Type B pancreatic cell (in vitro differentiated cells): Measurements from ENCODE around the gene ABCF3. TPM values are rescaled to one million over a fixed set of nuclear protein-coding genes. Genes with fewer than 3 reads are reported as not detected.
A peak's percentile ranks its signal among the peaks of the same experiment; 100 is the strongest.

ENCODE experiments used
- DNase-seq: peaks from one replicate; pipeline ENCODE4 v3.0.0; 2021; ENCODE audit warnings: mixed read lengths; ENCODE audit not compliant: unreplicated experiment; ENCODE audit errors: extremely low spot score
- H3K27ac Mint-ChIP-seq: 2 replicates; pipeline ENCODE4 v1.8.0; 2021; ENCODE audit warnings: mild to moderate bottlenecking, mixed read lengths
- H3K27me3 Mint-ChIP-seq: 2 replicates; pipeline ENCODE4 v1.8.0; 2021; ENCODE audit warnings: mixed read lengths
- H3K36me3 Mint-ChIP-seq: 2 replicates; pipeline ENCODE4 v1.8.0; 2021; ENCODE audit warnings: mixed read lengths
- H3K4me1 Mint-ChIP-seq: one replicate; pipeline ENCODE4 v1.8.0; 2021; ENCODE audit warnings: mixed read lengths; ENCODE audit not compliant: unreplicated experiment
- H3K4me3 Mint-ChIP-seq: 2 replicates; pipeline ENCODE4 v1.8.0; 2021; ENCODE audit warnings: mild to moderate bottlenecking, mixed read lengths
- H3K9me3 Mint-ChIP-seq: 2 replicates; pipeline ENCODE4 v1.8.0; 2021; ENCODE audit warnings: mixed read lengths
- total RNA-seq: library from RNA; stranded (reverse); gene quantifications from 2 replicates; pipeline ENCODE4 v1.2.1, GENCODE V29; 2021; ENCODE audit warnings: low replicate concordance
- TF ChIP-seq, protein P1 (sequence below): fragments of 200-600 bp; sonication (generic); conservative IDR thresholded peaks from 2 replicates; pipeline ENCODE4 v1.5.0; 2021; ENCODE audit warnings: antibody characterized with exemption, mild to moderate bottlenecking

ABCF3 gene
- total RNA-seq, 1 donor from 2014 or later, result 72.3 TPM

DNA sequence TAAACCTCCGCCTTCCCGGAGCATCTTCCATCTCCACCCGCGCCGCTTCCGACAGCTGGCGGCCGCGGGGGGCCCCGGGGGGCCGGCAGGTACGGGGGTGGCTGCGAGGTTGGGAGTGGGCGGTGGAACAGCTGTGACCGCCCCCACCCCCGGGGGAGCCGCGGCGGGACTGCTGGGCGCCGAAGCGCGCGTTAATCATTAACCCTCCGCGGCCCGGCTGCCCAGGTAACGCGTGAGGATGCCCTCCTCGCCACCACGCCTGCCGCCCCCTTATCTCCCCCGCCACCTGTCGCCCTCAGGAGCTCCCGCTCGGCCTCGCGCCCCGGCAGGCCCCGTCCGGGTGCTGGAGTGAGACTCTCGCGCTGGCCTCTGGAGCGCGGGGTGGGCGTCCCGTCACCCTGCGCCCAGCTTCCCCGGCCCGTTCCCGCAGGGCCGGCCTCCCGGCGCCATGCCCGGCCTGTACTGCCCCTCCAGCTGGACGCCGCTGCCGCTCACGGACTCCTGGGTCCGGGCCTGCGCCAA, 44.1 kb downstream of the ABCF3 start:
- H3K27me3 Mint-ChIP-seq, result peaks cover 76% of the 10 kb centered on the region
- H3K4me3 Mint-ChIP-seq, result no peak overlapping the region
- no peaks in the 10 kb centered on the region for H3K36me3 Mint-ChIP-seq
- H3K9me3 Mint-ChIP-seq, result no peaks in the 10 kb centered on the region
- no peak overlapping the region for H3K27ac Mint-ChIP-seq
- no peak for DNase-seq
- TF ChIP-seq, protein P1, sequence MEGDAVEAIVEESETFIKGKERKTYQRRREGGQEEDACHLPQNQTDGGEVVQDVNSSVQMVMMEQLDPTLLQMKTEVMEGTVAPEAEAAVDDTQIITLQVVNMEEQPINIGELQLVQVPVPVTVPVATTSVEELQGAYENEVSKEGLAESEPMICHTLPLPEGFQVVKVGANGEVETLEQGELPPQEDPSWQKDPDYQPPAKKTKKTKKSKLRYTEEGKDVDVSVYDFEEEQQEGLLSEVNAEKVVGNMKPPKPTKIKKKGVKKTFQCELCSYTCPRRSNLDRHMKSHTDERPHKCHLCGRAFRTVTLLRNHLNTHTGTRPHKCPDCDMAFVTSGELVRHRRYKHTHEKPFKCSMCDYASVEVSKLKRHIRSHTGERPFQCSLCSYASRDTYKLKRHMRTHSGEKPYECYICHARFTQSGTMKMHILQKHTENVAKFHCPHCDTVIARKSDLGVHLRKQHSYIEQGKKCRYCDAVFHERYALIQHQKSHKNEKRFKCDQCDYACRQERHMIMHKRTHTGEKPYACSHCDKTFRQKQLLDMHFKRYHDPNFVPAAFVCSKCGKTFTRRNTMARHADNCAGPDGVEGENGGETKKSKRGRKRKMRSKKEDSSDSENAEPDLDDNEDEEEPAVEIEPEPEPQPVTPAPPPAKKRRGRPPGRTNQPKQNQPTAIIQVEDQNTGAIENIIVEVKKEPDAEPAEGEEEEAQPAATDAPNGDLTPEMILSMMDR, result no peak
- peaks cover 7% of the 10 kb centered on the region for H3K4me1 Mint-ChIP-seq

DNA sequence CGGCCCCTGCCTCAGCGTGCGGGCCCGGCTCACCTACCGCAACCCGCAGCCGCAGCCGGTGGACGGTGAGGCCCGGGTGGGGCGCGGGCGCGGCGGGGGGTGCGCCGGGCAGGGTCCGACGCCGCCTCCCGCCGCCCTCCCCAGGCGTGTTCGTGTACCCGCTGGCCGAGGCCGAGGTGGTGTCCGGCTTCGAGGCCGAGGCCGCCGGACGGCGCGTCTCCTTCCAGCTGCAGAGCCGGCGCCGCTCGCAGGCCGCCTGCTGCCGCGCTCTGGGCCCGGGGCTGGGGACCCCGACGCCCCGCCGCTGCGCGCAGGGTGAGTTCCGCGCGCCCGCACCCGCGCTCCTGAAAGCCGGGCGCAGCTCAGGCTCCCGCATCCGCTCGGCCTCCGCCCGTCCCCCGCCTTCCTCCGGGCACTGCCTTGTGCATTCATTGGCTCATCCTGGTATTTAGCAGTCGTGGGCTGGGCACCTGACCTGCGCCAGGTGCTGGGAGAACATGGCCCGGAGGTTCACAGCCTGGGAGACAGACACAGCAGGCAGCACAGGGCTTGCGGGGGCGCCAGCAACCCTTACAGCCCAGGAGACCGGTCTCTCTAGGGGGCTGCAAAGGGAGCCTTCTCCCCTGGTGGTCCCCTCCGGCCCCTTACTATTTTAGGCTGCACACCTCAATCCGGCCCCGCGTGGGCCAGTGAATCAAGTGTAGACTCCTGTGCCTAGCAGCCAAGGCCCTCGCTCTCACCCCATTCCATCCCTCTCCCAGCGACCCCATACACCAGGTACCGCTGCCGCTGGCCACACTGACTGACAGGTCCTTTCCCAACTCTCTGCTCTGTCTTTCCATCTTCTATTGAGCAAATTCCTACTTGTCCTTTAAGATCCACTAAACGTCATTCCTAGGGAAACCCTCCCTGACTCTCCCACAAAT, 44.9 kb downstream of the ABCF3 start:
- Mint-ChIP-seq H3K36me3 (no peaks in the 10 kb centered on the region), H3K27ac (peak overlapping the region; percentile 47), H3K4me3 (peak overlapping the region; percentile 81), H3K9me3 (no peaks in the 10 kb centered on the region), H3K4me1 (peaks cover 7% of the 10 kb centered on the region), H3K27me3 (peaks cover 78% of the 10 kb centered on the region)
- no peak for DNase-seq
- TF ChIP-seq, protein P1, result no peak

GRCh38 chr3:184231671-184232070, 45.7 kb downstream of the ABCF3 start:
- Mint-ChIP-seq H3K27me3 (peaks cover 71% of the 10 kb centered on the region), H3K9me3 (no peaks in the 10 kb centered on the region), H3K4me1 (peaks cover 7% of the 10 kb centered on the region)

DNA sequence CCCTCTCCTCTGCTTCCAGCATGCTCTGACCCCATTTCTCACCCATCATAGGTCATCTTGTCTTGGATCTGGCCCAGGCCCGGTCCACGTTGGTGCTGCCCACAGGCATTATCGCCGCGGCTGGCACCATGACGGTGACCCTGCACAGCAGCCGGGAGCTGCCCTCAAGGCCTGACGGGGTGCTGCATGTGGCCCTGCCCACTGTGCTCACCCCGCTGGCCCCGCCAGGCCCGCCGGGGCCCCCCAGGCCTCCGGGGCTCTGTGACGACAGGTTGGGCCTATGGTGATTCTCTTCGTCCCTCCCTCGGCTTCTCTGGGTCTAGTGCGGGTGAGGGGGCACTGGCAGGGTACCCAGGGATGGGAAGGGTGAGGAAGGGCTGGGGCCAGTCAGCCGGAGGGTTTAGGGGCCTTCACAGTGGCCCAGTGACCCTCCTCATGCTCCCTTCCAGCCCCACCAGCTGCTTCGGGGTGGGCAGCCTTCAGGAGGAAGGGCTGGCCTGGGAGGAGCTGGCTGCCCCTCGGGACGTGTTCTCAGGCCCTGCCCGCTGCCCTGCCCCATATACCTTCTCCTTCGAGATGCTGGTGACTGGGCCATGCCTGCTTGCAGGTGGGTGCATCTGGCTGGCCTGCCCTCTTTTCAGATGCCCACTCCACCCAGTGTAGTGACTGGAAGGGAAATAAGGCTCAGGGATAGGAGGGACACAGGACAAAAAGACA, 47.3 kb downstream of the ABCF3 start:
- no peak overlapping the region for H3K27ac Mint-ChIP-seq
- H3K4me3 Mint-ChIP-seq, result peak overlapping the region; percentile 20
- no peak for DNase-seq
- TF ChIP-seq, protein P1, result no peak
- no peaks in the 10 kb centered on the region for H3K9me3 Mint-ChIP-seq
- peaks cover 7% of the 10 kb centered on the region for H3K4me1 Mint-ChIP-seq
- peaks cover 64% of the 10 kb centered on the region for H3K27me3 Mint-ChIP-seq
- no peaks in the 10 kb centered on the region for H3K36me3 Mint-ChIP-seq

More at GRCh38 chr3:184231671-184232070, 45.7 kb downstream of the ABCF3 start:
- Mint-ChIP-seq H3K27ac (peak overlapping the region; percentile 47), H3K36me3 (no peaks in the 10 kb centered on the region), H3K4me3 (peak overlapping the region; percentile 81)
- DNase-seq, result no peak
- TF ChIP-seq, protein P1, result no peak

DNA sequence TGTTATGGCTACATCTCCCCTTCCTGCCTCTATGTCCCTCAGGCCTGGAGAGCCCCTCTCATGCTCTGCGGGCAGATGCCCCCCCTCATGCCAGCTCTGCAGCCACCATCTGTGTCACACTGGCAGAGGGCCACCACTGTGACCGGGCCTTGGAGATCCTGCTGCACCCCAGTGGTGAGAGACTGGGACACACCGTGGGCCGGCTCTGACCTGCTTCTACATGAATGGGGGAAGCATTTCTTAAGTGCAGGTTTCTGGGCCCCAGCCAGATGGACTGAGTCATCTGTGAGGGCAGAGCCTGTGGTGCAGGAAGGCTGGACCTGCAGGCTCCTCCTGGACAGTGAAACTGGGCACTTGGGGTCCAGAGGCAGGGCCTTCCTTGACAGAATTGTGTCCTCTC, 48.2 kb downstream of the ABCF3 start:
- no peaks in the 10 kb centered on the region for H3K9me3 Mint-ChIP-seq
- DNase-seq, result no peak
- H3K27ac Mint-ChIP-seq, result no peak overlapping the region
- TF ChIP-seq, protein P1, result no peak
- no peak overlapping the region for H3K4me3 Mint-ChIP-seq
- no peaks in the 10 kb centered on the region for H3K36me3 Mint-ChIP-seq
- H3K27me3 Mint-ChIP-seq, result peaks cover 55% of the 10 kb centered on the region
- peaks cover 7% of the 10 kb centered on the region for H3K4me1 Mint-ChIP-seq
